GM18873 (cell line): ENCODE data around the gene MTUS2.
"Not testable (repeated sequence)": the region's sequence is repeated elsewhere in the genome, so short reads cannot be mapped to it uniquely, and the experiment has no call there.

Experiments
- ATAC-seq: cut with Tn5 transposase; IDR thresholded peaks from one replicate; pipeline ENCODE4 v1.9.1; 2021; ENCODE audit warnings: mild to moderate bottlenecking, moderate library complexity, moderate number of reproducible peaks; ENCODE audit not compliant: unreplicated experiment, low FRiP score

The MTUS2 gene

GRCh38 chr13:29204651-29205050, 384.5 kb downstream of the MTUS2 start:
- ATAC-seq: no peak

DNA sequence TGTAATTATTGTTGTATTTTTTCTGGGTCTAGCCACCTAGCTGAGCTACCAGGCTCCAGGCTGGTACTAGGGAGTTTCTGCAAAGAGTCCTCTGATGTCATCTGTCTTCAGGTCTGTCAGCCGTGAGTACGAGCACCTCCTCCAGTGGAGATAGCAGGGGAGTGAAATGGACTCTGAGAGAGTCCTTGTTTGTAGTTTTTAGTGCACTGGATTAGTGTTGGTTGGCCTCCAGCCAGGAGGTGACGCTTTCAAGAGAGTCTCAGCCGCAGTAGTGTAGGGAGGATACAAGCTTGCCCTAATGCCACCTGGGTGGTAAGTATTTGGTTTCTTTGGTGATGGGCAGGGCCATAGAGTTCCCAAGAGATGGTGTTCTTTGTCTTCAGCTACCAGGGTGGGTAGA, 390.5 kb downstream of the MTUS2 start:
- ATAC-seq: no peak

- ATAC-seq: not testable (repeated sequence)
These were observed 391.0 kb downstream of the MTUS2 start for GRCh38 chr13:29211162-29211561.

DNA sequence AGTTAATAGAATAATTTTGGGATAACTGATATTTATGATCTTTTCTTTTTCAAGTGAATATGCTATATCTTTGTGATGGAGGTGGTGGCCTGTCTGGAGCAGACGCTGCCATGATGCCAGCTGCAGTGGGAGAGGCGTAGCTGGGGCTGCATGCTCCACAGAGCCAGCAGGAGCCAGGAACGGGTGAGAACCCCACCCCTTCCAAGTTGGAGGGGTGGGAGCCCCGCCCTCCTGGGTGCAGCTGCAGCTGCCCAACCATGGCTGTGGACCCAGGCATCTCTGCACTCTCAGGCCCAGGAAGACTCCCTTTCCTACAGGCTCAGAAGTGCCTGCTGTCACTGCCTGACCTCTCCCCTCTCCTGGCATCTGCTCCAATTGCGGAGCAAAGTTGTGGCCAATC, 402.3 kb downstream of the MTUS2 start:
- no peak for ATAC-seq

DNA sequence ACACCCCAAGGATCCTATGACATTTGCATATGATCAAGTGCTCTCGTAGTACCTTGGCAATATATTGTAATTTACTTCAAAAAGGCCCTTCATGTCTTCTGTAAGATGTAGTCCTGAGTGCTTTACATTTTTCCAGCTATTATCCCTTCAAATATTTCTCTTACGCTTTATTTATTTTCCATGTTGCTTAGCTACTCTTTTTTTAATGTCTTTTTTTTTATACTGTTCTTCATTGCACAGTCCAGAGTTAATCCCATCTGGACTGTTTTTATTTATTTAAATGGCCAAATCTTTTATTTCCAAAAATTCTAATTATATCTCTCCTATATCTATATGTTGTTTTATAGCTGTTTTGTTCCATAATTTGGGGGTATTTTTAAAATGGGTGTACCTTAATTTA, 404.1 kb downstream of the MTUS2 start:
- no peak for ATAC-seq

DNA sequence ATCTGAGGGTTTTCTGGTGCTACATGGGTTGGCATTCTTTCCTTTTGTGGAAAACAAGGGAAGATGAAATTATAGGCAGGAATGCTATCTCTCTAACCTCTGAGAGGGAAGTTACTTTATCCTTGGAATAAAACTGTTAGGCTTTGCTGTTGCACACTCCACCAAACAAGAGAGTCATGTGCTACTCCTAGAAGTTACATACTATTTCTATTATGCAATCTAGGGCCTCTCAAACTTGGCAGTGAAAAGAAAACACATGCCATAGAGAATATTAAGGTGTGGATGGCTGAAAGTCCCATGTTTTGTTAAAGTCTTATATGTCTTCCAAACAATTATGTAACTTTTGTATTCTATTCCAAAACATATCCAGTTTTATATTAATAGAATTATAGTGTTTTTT, 407.4 kb downstream of the MTUS2 start:
- ATAC-seq: no peak

DNA sequence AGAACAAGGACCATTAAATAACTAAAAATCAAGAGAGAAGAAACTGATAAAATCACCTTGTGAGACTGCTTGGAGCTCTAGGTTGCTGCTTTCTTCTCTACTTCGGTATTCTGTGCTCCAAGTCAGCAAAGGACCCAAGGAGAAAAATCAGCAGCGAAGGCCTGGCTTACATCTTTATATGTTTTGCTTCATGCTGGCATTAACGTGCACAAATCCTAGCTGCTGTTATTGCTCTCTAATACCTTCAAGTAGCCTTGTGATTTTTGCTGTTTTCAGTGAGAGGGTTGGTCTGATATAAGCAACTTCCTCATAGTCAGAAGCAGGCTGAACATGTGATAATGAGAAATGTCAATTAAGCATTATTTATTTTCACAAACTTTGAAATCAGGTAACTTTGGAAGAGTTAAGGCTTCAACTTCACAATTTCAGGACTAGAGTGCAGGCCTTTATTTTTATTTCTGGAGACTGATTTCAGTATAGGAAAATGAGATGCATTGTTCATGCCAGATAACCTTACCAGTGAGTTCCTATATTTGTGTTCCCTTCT, 410.2 kb downstream of the MTUS2 start:
- no peak for ATAC-seq

DNA sequence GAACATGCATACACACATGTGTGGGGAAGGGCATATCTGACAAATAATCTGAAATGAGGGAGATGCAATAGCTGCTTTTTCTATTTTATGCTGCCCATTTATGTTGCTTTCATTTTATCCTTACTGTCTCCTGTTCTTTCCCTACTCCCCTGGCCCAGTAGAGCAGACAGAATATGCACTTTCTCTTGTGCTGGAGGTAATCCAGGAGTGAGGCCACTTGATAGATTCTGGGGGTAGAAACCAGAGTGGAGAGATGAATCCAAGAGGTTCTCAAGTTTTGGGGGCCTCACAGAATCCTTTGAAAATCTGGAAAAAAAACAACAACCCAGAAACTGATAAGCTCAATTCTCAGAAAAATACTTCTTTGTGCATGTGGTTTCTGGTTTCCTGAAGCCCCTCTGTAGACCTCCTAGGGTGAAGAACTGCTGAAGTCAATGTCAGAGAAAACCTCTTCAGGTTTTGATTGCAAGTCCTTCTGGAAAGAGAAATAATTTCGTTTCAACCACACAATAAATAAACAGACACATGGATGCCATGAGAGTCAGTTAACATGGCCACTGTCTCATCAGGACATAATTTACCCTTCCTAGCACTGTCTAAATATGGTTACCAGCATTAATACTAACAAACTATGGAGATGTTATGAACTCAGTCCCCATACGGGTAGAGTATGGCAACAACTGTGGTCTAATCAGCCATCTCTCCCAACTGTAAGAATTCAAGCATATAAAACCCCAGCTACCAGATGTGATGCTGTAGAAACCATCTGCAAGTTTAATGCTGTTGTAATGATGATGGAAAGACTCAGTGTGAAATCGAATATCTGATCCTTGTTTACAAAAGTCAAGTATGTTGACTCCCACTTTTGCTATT, 419.8 kb downstream of the MTUS2 start:
- ATAC-seq: no peak

DNA sequence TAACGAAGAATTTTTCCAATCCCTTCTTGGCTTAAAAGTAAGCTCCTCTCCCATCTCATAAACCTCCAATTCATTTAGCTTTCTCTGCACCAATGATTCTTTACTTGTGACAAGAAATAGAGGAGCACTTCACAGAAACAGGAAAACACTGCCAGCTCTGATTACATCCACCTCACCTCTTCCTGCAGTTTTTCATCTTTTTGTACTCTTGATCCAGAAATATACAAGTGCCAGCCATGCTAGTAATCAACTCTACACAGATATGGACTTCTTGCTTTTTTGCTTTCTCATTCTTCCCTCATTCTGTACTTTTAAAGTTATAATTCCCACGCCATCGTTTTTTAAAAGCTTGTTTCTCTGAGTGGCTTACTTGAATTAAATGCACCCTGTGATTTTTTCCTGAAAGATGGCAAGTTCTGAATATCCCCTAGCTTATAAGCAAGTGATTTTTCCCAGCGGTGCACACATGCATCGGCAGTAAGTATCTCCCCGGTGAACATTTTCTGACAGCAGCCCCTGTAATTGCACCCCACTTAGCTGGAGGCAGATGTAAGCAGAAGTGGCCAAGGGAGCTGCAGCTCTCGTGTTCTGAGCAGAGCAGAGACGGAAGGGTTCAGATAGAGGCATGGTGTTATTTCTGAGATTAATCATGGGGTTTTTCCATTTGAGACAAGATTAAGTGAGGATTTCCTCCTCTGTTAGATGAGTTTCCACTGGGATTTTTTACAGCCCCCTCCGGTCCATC, 434.7 kb downstream of the MTUS2 start:
- ATAC-seq: no peak

DNA sequence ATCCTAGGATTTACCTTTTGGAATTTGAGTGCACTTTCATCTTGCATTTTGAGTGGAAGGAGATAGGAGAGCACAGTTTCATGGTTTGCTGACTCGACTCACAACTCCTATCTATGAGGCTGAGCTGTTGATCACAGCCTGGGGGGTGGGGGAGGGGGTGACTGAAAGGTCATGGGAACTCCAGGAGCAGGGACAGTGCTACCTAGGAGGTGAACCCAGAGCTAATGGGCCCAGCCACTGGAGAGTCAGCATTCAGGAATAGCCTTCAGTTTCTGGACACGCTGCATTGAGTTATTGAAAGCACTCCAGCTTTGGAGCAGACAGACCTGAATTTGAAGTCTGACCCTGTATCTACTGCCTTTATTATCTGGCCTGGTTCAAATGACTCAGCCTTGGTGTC, 435.4 kb downstream of the MTUS2 start:
- no peak for ATAC-seq

- no peak for ATAC-seq
These were observed 440.5 kb downstream of the MTUS2 start for GRCh38 chr13:29260684-29261083.

DNA sequence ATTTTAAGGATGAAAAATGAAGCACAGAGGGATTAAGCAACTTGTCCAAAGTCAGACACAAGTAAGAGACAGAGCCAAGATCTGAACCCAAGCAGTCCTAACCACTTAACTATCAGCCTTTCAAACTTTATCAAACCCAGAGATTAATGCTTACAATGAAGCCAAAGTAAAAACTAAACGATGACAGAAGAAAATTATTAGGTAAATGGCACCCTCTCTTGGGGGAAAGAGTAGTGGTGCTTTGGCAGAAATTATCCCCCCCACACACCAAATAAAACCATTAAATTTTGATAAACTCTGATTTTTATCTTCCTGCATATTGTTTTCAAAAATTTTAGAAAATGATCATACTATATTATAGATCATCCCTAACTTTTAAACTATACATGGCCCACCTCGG, 446.1 kb downstream of the MTUS2 start:
- no peak for ATAC-seq

DNA sequence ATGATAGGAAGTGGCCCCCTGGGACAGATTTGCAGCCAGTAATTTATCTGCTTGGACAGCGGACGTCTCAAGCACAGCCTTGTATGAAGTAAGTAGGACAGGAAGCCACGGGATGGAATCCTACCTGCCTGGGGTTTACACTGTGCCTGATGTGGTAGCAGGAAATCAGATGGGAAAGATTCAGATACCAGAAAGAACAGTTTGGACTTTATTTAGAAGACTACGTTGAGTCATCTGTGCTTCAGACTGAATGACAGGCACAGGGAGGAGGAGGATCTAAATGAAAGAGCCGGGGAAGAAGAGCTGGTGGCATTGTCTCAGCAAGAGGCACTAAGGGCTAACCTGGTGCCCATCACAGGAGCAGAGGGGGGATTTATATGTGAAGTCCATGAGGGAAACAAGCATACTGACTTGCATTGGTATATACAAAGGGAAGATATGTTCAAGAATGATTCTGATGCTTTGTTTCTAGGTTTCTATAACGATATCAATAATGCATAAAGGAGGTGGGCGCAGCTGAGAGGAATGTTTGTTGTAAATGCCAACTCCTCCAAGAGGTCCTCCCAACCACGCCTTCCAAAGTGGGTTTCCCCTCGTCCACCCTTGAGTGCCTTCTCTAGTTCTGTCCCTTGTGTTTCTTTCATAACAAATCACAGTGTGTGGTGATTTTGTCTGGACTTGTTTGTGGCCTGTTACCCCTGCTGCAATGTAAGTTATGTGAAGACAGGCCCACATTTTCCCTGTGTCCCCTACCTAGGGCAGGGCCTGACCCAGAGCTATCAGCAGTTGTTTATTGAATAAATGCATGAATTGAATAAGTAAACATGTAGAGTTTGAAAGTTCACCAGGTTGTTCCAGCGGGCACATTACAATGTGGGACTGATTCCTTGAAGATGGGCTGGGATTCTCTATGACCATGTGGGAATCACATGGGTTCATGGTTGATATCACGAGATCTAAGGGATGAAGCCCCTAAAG, 446.9 kb downstream of the MTUS2 start:
- ATAC-seq: no peak

- no peak for ATAC-seq
These were observed 450.3 kb downstream of the MTUS2 start for GRCh38 chr13:29270271-29270985.

DNA sequence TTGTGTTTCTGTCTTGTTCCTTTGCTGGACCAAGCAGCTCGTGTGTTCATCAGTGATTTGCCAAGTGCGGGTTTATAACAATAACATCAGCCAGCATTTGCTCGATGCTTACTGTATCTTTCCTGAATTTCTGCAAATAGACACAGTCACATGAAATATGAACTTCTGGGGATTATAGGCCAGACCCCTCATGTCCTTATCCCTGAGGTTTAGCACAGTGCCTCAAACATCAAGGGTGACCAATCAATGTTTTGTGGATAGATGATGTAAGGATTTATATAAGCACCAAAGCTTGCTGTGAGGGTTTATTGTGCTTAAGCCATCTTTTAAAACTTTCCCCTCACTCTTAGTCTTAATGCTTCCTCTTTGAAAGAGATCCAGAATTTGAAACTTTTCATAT, 451.5 kb downstream of the MTUS2 start:
- ATAC-seq: no peak

GRCh38 chr13:29279356-29280254, 459.5 kb downstream of the MTUS2 start:
- no peak for ATAC-seq

- ATAC-seq: no peak
These were observed 461.9 kb downstream of the MTUS2 start for GRCh38 chr13:29281932-29282495.

DNA sequence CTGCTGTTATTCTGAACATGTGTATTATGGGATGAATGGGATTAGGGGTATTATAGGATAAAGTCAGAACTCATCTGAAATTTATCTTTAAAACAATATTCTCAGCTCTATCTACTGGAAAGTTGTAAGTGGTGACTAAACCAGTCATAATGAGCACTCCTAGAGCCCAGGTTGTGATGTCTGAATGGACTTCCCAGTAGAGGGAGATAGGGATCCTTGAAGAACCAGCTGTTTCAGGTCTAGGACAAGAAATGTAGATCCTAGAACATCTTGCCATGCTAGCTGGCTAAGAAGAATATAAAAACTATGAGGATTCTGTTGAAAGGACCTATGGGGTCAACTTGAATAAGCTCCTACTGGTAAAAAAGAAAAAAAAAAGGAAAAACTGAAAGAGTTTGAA, 464.6 kb downstream of the MTUS2 start:
- ATAC-seq: no peak
